Measurements from ENCODE around the gene RPL27A. TPM values are rescaled to one million over a fixed set of nuclear protein-coding genes. Genes with fewer than 3 reads are reported as not detected.
"Not testable (repeated sequence)": the region's sequence is repeated elsewhere in the genome, so short reads cannot be mapped to it uniquely, and the experiment has no call there.

RPL27A gene
- polyA plus RNA-seq, 1 donor, result 3,137 TPM

GRCh38 chr11:8649361-8649760, 33.2 kb upstream of the RPL27A start:
- Histone ChIP-seq H3K4me3 (ENCODE audit: low read length) (no peak overlapping the region), H3K9me3 (ENCODE audit: control insufficient read depth, low read depth, low read length) (no peaks in the 10 kb centered on the region), H3K36me3 (ENCODE audit: control insufficient read depth, insufficient read depth, low read length) (peaks cover 37% of the 10 kb centered on the region), H3K27ac (ENCODE audit: low read length) (no peak overlapping the region), H3K4me1 (ENCODE audit: control insufficient read depth, insufficient read depth, low read length) (no peaks in the 10 kb centered on the region), H3K27me3 (ENCODE audit: control insufficient read depth, insufficient read depth, low read length) (no peaks in the 10 kb centered on the region)
- WGBS (ENCODE audit: insufficient coverage, low lambda C conversion rate), result no CpG with 5 or more reads among the region's 2 CpGs
- no peak for DNase-seq

GRCh38 chr11:8650401-8650990, 32.1 kb upstream of the RPL27A start:
- Histone ChIP-seq H3K4me3 (ENCODE audit: low read length) (no peak overlapping the region), H3K9me3 (ENCODE audit: control insufficient read depth, low read depth, low read length) (no peaks in the 10 kb centered on the region), H3K27me3 (ENCODE audit: control insufficient read depth, insufficient read depth, low read length) (no peaks in the 10 kb centered on the region), H3K36me3 (ENCODE audit: control insufficient read depth, insufficient read depth, low read length) (peaks cover 34% of the 10 kb centered on the region), H3K4me1 (ENCODE audit: control insufficient read depth, insufficient read depth, low read length) (no peaks in the 10 kb centered on the region), H3K27ac (ENCODE audit: low read length) (no peak overlapping the region)
- no CpG with 5 or more reads among the region's 2 CpGs for WGBS (ENCODE audit: insufficient coverage, low lambda C conversion rate)
- DNase-seq, result no peak

GRCh38 chr11:8652140-8652539, 30.5 kb upstream of the RPL27A start:
- no peaks in the 10 kb centered on the region for H3K4me1 ChIP-seq (ENCODE audit: control insufficient read depth, insufficient read depth, low read length)
- WGBS (ENCODE audit: insufficient coverage, low lambda C conversion rate), result no CpG with 5 or more reads among the region's 3 CpGs
- no peak overlapping the region for H3K4me3 ChIP-seq (ENCODE audit: low read length)
- no peak overlapping the region for H3K27ac ChIP-seq (ENCODE audit: low read length)
- H3K36me3 ChIP-seq (ENCODE audit: control insufficient read depth, insufficient read depth, low read length), result peaks cover 22% of the 10 kb centered on the region
- no peak for DNase-seq
- no peaks in the 10 kb centered on the region for H3K27me3 ChIP-seq (ENCODE audit: control insufficient read depth, insufficient read depth, low read length)
- no peaks in the 10 kb centered on the region for H3K9me3 ChIP-seq (ENCODE audit: control insufficient read depth, low read depth, low read length)

GRCh38 chr11:8654503-8654902, 28.1 kb upstream of the RPL27A start:
- Histone ChIP-seq H3K9me3 (ENCODE audit: control insufficient read depth, low read depth, low read length) (no peaks in the 10 kb centered on the region), H3K27ac (ENCODE audit: low read length) (no peak overlapping the region), H3K4me3 (ENCODE audit: low read length) (no peak overlapping the region), H3K4me1 (ENCODE audit: control insufficient read depth, insufficient read depth, low read length) (no peaks in the 10 kb centered on the region), H3K27me3 (ENCODE audit: control insufficient read depth, insufficient read depth, low read length) (no peaks in the 10 kb centered on the region), H3K36me3 (ENCODE audit: control insufficient read depth, insufficient read depth, low read length) (peaks cover 6% of the 10 kb centered on the region)
- no CpG with 5 or more reads among the region's 4 CpGs for WGBS (ENCODE audit: insufficient coverage, low lambda C conversion rate)
- DNase-seq, result no peak

GRCh38 chr11:8656291-8656690, 26.3 kb upstream of the RPL27A start:
- Histone ChIP-seq H3K9me3 (ENCODE audit: control insufficient read depth, low read depth, low read length) (no peaks in the 10 kb centered on the region), H3K4me1 (ENCODE audit: control insufficient read depth, insufficient read depth, low read length) (no peaks in the 10 kb centered on the region), H3K4me3 (ENCODE audit: low read length) (no peak overlapping the region), H3K36me3 (ENCODE audit: control insufficient read depth, insufficient read depth, low read length) (peaks cover 2% of the 10 kb centered on the region), H3K27me3 (ENCODE audit: control insufficient read depth, insufficient read depth, low read length) (no peaks in the 10 kb centered on the region), H3K27ac (ENCODE audit: low read length) (no peak overlapping the region)
- no peak for DNase-seq
- whole genome bisulfite sequencing (ENCODE audit: insufficient coverage, low lambda C conversion rate), result no CpG with 5 or more reads among the region's 2 CpGs

- no peak for DNase-seq
- Histone ChIP-seq H3K36me3 (ENCODE audit: control insufficient read depth, insufficient read depth, low read length) (peaks cover 6% of the 10 kb centered on the region), H3K27ac (ENCODE audit: low read length) (no peak overlapping the region), H3K4me1 (ENCODE audit: control insufficient read depth, insufficient read depth, low read length) (no peaks in the 10 kb centered on the region), H3K4me3 (ENCODE audit: low read length) (no peak overlapping the region), H3K27me3 (ENCODE audit: control insufficient read depth, insufficient read depth, low read length) (no peaks in the 10 kb centered on the region), H3K9me3 (ENCODE audit: control insufficient read depth, low read depth, low read length) (no peaks in the 10 kb centered on the region)
- WGBS (ENCODE audit: insufficient coverage, low lambda C conversion rate), result no CpG with 5 or more reads among the region's 15 CpGs
Measured at GRCh38 chr11:8658321-8659057, 24.1 kb upstream of the RPL27A start.

- peaks cover 3% of the 10 kb centered on the region for H3K36me3 ChIP-seq (ENCODE audit: control insufficient read depth, insufficient read depth, low read length)
- no peaks in the 10 kb centered on the region for H3K4me1 ChIP-seq (ENCODE audit: control insufficient read depth, insufficient read depth, low read length)
- no peak for DNase-seq
- H3K9me3 ChIP-seq (ENCODE audit: control insufficient read depth, low read depth, low read length), result no peaks in the 10 kb centered on the region
- 100% methylated on average over 2 of the region's 6 CpGs for WGBS (ENCODE audit: insufficient coverage, low lambda C conversion rate)
- H3K4me3 ChIP-seq (ENCODE audit: low read length), result no peak overlapping the region
- no peaks in the 10 kb centered on the region for H3K27me3 ChIP-seq (ENCODE audit: control insufficient read depth, insufficient read depth, low read length)
- no peak overlapping the region for H3K27ac ChIP-seq (ENCODE audit: low read length)
Measured at GRCh38 chr11:8661001-8661795, 21.4 kb upstream of the RPL27A start.

GRCh38 chr11:8665222-8665621, 17.4 kb upstream of the RPL27A start:
- no peak overlapping the region for H3K27ac ChIP-seq (ENCODE audit: low read length)
- no peaks in the 10 kb centered on the region for H3K9me3 ChIP-seq (ENCODE audit: control insufficient read depth, low read depth, low read length)
- no peak overlapping the region for H3K4me3 ChIP-seq (ENCODE audit: low read length)
- peaks cover 3% of the 10 kb centered on the region for H3K36me3 ChIP-seq (ENCODE audit: control insufficient read depth, insufficient read depth, low read length)
- no CpG with 5 or more reads among the region's 1 CpG for WGBS (ENCODE audit: insufficient coverage, low lambda C conversion rate)
- no peak for DNase-seq
- no peaks in the 10 kb centered on the region for H3K4me1 ChIP-seq (ENCODE audit: control insufficient read depth, insufficient read depth, low read length)
- no peaks in the 10 kb centered on the region for H3K27me3 ChIP-seq (ENCODE audit: control insufficient read depth, insufficient read depth, low read length)

- no CpG with 5 or more reads among the region's 6 CpGs for WGBS (ENCODE audit: insufficient coverage, low lambda C conversion rate)
- not testable (repeated sequence) for H3K27me3 ChIP-seq (ENCODE audit: control insufficient read depth, insufficient read depth, low read length); H3K27ac ChIP-seq (ENCODE audit: low read length); DNase-seq; H3K9me3 ChIP-seq (ENCODE audit: control insufficient read depth, low read depth, low read length); H3K4me3 ChIP-seq (ENCODE audit: low read length); H3K4me1 ChIP-seq (ENCODE audit: control insufficient read depth, insufficient read depth, low read length)
- H3K36me3 ChIP-seq (ENCODE audit: control insufficient read depth, insufficient read depth, low read length), result peaks cover 17% of the 10 kb centered on the region
Measured at GRCh38 chr11:8670081-8670480, 12.5 kb upstream of the RPL27A start.

GRCh38 chr11:8671193-8671612, 11.4 kb upstream of the RPL27A start:
- Histone ChIP-seq H3K36me3 (ENCODE audit: control insufficient read depth, insufficient read depth, low read length) (peaks cover 17% of the 10 kb centered on the region), H3K4me3 (ENCODE audit: low read length) (no peak overlapping the region), H3K4me1 (ENCODE audit: control insufficient read depth, insufficient read depth, low read length) (peaks cover 5% of the 10 kb centered on the region), H3K9me3 (ENCODE audit: control insufficient read depth, low read depth, low read length) (no peaks in the 10 kb centered on the region), H3K27ac (ENCODE audit: low read length) (peak overlapping the region; percentile 12), H3K27me3 (ENCODE audit: control insufficient read depth, insufficient read depth, low read length) (no peaks in the 10 kb centered on the region)
- DNase-seq, result no peak
- WGBS (ENCODE audit: insufficient coverage, low lambda C conversion rate), result no CpG with 5 or more reads among the region's 4 CpGs

All from large intestine (tissue), 3 donors.